Epidermal melanocyte (primary cell): Measurements from ENCODE around the gene SCN8A.
A peak's percentile ranks its signal among the peaks of the same experiment; 100 is the strongest.
"Not testable (repeated sequence)": the region's sequence is repeated elsewhere in the genome, so short reads cannot be mapped to it uniquely, and the experiment has no call there.

ENCODE experiments used
- DNase-seq: peaks from one replicate; pipeline ENCODE4 v3.0.0; 2011; ENCODE audit warnings: low spot score; ENCODE audit not compliant: insufficient read length

SCN8A gene

GRCh38 chr12:51814311-51815088 lies 223.5 kb downstream of the SCN8A start:
- DNase-seq, result peak; percentile 92

GRCh38 chr12:51815571-51815970 lies 224.5 kb downstream of the SCN8A start:
- no peak for DNase-seq

DNA sequence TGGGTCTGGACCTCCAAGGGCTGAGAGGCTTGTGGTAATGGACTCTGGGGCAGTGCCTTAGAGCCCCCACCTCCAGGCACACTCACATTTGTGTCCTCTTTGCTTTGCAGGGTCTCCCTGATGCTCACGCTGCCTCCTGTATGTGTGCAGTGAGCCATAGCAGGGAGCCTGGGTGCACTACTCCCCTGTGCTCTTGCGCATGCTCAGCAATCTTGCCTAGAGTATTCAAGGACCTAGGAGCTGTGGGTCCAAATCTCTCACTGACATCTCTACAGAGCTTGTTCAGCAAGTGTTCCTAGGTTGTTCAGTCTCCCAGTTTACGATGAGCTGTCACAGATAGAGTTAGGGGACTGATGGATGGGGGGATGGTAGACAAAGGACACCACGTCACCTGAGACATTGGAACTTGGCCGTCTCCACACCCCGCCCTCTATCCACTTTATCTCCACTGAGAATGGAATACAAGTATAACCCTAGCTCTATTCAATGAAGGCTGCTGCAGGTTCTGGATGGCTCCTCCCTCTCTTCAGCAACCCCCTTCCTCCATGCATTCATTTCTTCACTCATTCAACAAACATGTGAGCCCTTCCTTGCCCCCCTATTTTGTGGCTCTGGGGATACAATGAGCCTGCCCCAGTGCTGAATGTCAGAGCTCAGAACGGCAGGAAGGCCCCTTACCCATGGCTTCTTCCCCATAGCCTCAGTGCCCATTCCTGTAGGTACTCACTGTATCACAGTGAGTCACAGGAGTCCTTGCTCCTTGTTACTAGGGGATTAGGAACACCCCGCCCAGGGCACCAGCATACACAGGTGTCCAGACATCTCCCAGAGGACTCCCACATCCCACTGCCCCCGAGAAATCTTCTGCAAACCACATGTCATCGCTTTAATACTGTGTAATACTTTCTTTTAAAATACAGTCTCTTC lies 226.3 kb downstream of the SCN8A start:
- no peak for DNase-seq

DNA sequence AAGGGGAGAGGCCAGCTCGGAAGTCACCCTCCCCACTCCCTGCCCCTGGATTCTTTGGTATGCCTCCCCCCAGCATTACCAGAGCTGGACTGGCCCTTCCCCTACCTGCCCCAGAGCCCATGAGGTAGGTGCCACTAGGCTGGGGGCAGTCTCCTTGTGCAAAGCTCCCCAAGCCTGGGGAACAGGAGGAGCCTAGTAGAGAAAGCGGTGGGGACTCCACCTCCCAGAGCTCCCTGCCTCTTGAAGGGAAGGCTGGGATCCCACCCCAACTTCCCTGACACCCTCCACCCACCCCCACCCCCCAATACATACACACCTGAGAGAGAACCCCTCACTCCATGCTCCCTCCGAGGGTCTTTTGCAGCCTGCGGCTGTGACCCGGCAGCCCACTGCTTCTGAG lies 227.1 kb downstream of the SCN8A start:
- no peak for DNase-seq

GRCh38 chr12:51818566-51819300 lies 227.7 kb downstream of the SCN8A start:
- no peak for DNase-seq

- no peak for DNase-seq
These were observed 228.9 kb downstream of the SCN8A start for GRCh38 chr12:51819736-51820525.

DNA sequence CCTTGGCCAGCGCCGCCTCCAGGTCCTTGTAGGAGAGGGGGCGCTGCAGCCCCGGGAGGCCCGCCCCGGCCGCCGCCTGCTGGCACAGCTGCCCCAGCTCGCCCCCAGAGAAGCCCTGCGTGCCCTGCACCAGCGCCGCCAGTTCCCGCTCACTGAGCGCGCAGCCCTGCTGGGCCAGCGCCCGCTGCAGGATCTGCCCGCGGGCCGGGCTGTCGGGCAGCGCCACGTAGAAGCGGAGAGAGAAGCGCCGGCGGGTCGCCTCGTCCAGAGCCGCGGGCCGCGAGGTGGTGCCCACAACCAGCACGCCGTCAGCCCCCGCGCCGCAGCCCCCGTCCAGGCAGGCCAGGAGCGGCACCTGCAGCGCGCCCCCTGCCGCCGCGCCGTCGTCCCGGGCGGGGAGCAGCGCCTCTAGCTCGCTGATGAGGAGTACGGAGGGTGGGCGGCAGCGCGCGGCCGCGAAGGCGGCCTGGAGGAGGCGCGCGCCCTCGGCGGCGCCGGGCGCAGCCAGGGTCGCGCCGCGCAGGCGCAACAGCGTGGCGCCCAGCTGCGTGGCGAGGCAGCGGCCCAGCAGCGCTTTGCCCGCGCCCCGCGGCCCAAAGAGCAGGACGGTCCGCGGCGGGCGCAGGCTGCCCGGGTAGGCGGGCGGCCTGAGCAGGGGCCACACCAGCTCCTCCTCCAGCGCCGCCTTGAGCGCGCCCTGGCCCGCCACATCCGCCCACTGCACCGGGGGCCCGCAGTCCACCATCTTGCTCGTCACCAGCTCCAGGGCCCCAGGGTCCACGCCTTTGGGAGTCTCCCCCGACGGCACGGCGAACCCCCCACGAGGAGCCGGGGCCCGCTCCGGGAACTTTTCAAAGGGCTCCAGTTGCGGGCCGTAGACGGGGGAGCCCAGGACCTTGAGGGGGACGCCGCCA lies 229.8 kb downstream of the SCN8A start:
- DNase-seq, result no peak

DNA sequence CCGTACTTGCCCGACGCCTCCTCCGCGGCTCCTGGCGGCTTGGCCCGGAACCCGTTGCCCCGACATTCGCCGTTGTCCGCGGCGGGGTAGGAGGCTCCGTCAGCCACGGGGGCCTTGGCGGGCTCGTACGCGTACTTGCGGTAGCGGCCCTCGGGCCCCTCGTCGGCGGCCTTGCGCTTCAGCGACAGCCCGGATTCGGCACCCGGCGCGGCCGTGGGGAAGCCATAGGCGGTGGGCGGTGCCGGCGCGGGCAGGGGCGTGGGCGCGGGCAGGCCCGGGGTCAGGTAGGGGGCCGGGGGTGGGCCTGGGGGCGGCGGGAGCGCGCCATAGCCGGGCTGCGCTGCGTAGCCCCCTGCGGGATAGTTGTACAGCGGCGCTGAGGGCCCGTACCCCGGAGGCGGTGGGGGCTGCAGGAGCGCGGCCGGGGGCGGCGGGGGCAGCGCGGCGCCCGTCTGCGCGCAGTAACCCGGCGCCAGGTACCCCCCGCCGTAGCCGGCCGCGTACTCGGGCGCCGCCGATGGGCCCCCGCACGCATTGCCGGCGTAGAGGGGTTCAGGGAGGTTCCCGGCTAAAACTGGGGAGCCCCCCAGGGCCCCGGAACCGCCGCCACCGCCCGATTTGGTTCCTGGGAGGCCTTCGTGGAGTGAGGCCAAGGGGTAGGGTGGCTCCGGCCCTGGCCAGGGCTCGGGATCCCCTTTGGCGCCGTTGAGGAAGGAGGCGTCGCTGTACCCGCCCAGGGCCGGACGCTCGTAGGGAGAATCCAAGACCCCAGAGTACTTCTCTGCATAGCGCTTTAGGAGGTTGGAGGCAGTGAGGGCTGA lies 230.6 kb downstream of the SCN8A start:
- DNase-seq, result no peak

DNA sequence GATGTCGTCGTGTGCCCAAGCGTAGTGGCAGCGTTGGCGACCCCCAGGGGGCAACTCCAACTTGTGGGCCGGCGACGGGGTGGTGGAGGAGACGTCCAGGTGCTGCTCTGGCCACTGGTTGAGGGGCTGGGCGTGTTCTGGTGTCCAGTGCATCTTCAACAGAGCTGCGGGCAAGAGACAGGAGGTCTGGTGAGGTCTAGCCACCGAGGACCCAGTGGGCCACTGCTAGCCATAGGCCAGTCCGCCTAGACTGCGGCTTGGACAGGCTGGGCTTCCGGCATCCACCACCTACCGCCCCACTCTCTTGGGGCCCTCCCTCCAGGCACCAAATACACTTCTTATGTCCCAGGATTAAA lies 231.2 kb downstream of the SCN8A start:
- DNase-seq, result no peak

GRCh38 chr12:51822956-51823355 lies 231.9 kb downstream of the SCN8A start:
- DNase-seq, result no peak

DNA sequence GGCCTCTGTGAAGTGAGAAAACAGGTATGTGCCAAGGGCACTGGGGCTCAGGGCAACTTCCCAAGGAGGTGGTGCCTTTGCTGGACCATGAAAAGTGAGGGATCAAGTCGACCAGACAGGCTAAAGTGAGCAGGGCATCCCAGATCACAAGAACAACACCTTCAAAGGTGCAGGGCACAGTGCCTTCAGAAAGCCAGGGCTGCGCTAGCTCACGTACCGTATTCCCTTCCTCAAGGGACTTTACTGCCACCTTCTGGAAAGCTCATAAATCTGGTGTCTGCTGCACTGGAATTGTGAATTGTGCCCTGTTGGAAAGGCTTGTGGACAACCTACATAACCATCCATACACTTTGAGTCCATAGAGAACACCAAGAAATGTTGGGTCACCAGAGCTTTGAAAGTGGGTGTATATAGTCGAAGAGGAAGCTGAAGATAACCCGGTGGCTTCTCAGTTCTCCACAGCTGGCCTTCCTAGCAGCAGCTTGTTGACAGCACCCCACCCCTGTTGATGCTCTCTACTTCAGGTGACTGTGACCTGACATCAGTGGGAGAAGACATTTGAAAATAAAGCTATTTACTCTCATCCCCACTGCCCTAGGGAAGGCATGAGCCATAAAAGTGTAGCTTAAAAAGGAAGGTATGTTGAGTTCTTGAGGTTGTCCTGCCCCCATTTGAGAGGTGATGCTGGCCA lies 233.0 kb downstream of the SCN8A start:
- peak; percentile 62 for DNase-seq

DNA sequence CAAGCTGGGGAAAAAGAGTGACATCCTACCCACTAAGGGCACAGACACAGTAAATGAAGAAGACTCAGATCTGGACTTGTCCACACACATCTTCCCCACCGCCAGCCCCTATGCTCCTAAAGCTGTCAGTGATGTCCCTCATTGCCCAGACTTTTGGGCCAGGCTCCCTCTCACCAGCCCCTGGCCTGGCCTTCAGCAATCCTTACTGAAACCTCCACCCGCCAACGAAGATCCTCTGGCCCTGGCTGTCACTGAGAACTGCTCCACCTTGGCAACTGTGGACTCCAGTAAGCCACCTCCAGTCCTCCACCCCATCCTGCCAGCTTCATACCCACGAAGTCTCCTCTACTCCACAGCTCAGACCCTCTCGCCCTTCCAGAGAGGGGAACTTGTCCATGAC lies 234.2 kb downstream of the SCN8A start:
- DNase-seq, result no peak

GRCh38 chr12:51826881-51827280 lies 235.8 kb downstream of the SCN8A start:
- no peak for DNase-seq

- no peak for DNase-seq
These were observed 237.1 kb downstream of the SCN8A start for GRCh38 chr12:51827925-51828818.

DNA sequence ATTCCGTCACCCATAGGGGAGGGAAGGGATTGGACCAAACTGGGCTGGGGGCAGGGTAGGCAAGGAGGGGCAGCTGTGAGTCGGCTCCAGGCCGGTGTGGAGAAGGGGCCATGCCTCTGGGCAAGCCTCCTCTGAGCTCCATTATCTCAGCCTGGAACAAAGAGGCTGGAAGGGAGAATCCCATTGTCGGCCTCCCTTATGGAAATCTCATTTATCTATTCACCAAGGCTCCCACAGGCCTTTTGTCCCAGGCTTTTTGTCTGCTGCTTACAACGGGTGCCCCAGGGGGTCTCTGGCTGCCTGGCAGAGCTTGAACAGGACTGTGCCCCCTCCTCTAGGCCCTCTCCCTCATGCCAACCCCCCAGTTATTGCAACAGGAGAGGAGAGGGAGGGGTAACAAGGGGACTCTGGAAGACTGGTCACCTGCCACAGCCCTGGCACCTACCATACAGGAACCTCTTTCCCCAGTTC lies 238.0 kb downstream of the SCN8A start:
- DNase-seq, result no peak

DNA sequence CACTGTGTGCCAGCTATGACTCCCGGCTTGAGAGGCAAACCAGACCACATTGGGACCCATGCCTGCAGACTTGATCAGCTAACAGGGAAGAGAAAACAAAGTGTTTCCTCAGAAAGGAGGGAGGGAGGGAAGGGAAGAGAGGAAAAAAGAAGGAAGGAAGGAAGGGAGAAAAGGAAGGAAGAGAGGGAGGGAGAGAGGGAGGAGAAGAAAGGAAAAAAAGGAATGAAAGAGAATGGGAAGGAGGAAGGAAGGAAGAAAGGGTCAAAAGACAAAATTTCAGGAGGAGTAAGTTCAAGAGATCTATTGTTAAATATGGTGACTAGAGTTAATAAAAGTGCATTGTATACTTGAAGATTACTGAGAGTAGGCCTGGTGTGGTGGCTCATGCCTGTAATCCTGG lies 238.6 kb downstream of the SCN8A start:
- DNase-seq, result no peak

DNA sequence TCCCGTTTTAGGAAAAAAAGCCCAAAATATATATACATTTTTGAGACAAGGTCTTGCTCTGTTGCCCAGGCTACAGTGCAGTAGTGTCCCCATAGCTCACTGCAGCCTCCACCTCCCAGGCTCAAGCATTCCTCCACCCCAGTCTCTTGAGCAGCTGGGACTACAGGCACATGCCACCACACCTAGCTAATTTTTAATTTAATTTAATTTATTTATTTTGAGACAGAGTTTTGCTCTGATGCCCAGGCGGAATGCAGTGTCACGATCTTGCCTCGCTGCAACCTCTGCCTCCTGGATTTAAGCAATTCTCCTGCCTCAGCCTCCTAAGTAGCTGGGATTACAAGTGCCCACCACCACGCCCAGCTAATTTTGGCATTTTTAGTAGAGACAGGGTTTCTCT lies 240.8 kb downstream of the SCN8A start:
- DNase-seq, result not testable (repeated sequence)
